Activated T-helper 17 cell treated with anti-CD3 and anti-CD28 coated beads, Interleukin-2, amount 50 U/mL, for 72 hours (primary cell): Measurements from ENCODE around the gene AP1S2. TPM values are rescaled to one million over a fixed set of nuclear protein-coding genes. Genes with fewer than 3 reads are reported as not detected.
A peak's percentile ranks its signal among the peaks of the same experiment; 100 is the strongest.
"Not testable (repeated sequence)": the region's sequence is repeated elsewhere in the genome, so short reads cannot be mapped to it uniquely, and the experiment has no call there.

Experiments used
- ATAC-seq: fragments of 150-1000 bp; cut with Tn5 transposase; replicated peaks from 2 replicates; pipeline ENCODE4 v1.10.0; 2021; ENCODE audit warnings: mild to moderate bottlenecking, moderate library complexity
- H3K27ac Mint-ChIP-seq: one replicate; pipeline ENCODE4 v1.8.0; 2022; ENCODE audit warnings: mixed read lengths
- H3K27me3 Mint-ChIP-seq: one replicate; pipeline ENCODE4 v1.8.0; 2022; ENCODE audit warnings: mixed read lengths
- H3K36me3 Mint-ChIP-seq: one replicate; pipeline ENCODE4 v1.8.0; 2022; ENCODE audit warnings: low read depth, mild to moderate bottlenecking, mixed read lengths
- H3K4me1 Mint-ChIP-seq: one replicate; pipeline ENCODE4 v1.8.0; 2022; ENCODE audit warnings: mixed read lengths
- H3K4me3 Mint-ChIP-seq: one replicate; pipeline ENCODE4 v1.8.0; 2022; ENCODE audit warnings: mild to moderate bottlenecking, mixed read lengths
- H3K9me3 Mint-ChIP-seq: one replicate; pipeline ENCODE4 v1.8.0; 2022; ENCODE audit warnings: mixed read lengths
- total RNA-seq, 2 donors: library from RNA; stranded (reverse); gene quantifications; one replicate each; pipeline ENCODE4 v1.2.3, GENCODE V29; 2022

AP1S2 gene
- 10 to 100 TPM; 20.6 to 25.2 TPM for total RNA-seq

GRCh38 chrX:15854712-15855567 is at the start of gene AP1S2:
AP1S2 (minus strand) TSS chrX:15854813; CDS start chrX:15852524, 2,289 bp downstream.
- Mint-ChIP-seq H3K27ac (peak within 1 kb of the TSS; percentile 93), H3K36me3 (peaks cover 29% of the 10 kb centered on the region), H3K9me3 (no peaks in the 10 kb centered on the region), H3K27me3 (no peaks in the 10 kb centered on the region), H3K4me3 (peak within 1 kb of the TSS; percentile 91), H3K4me1 (peaks cover under 1% of the 10 kb centered on the region)
- ATAC-seq = peak; percentile 98

GRCh38 chrX:15903186-15903681 is 48.6 kb upstream of the AP1S2 start:
- H3K4me3 Mint-ChIP-seq = no peak overlapping the region
- ATAC-seq = peak; percentile 59
- H3K27me3 Mint-ChIP-seq = no peaks in the 10 kb centered on the region
- H3K36me3 Mint-ChIP-seq = no peaks in the 10 kb centered on the region
- no peak overlapping the region for H3K27ac Mint-ChIP-seq
- no peaks in the 10 kb centered on the region for H3K4me1 Mint-ChIP-seq
- H3K9me3 Mint-ChIP-seq = no peaks in the 10 kb centered on the region

- H3K36me3 Mint-ChIP-seq = no peaks in the 10 kb centered on the region
- no peak overlapping the region for H3K4me3 Mint-ChIP-seq
- no peaks in the 10 kb centered on the region for H3K27me3 Mint-ChIP-seq
- H3K4me1 Mint-ChIP-seq = no peaks in the 10 kb centered on the region
- H3K27ac Mint-ChIP-seq = no peak overlapping the region
- no peak for ATAC-seq
- no peaks in the 10 kb centered on the region for H3K9me3 Mint-ChIP-seq
These were observed 40.7 kb upstream of the AP1S2 start for GRCh38 chrX:15895334-15895733.

GRCh38 chrX:15894724-15895123 is 40.1 kb upstream of the AP1S2 start:
- no peak for ATAC-seq
- H3K27ac Mint-ChIP-seq = no peak overlapping the region
- no peaks in the 10 kb centered on the region for H3K9me3 Mint-ChIP-seq
- no peaks in the 10 kb centered on the region for H3K4me1 Mint-ChIP-seq
- H3K27me3 Mint-ChIP-seq = no peaks in the 10 kb centered on the region
- H3K4me3 Mint-ChIP-seq = no peak overlapping the region
- no peaks in the 10 kb centered on the region for H3K36me3 Mint-ChIP-seq

- H3K27ac Mint-ChIP-seq = no peak overlapping the region
- H3K4me1 Mint-ChIP-seq = no peaks in the 10 kb centered on the region
- no peak overlapping the region for H3K4me3 Mint-ChIP-seq
- no peaks in the 10 kb centered on the region for H3K9me3 Mint-ChIP-seq
- no peaks in the 10 kb centered on the region for H3K27me3 Mint-ChIP-seq
- no peaks in the 10 kb centered on the region for H3K36me3 Mint-ChIP-seq
- no peak for ATAC-seq
These were observed 35.9 kb upstream of the AP1S2 start for GRCh38 chrX:15890463-15890862.

GRCh38 chrX:15888062-15888461 is 33.4 kb upstream of the AP1S2 start:
- peaks cover 4% of the 10 kb centered on the region for H3K4me1 Mint-ChIP-seq
- no peaks in the 10 kb centered on the region for H3K27me3 Mint-ChIP-seq
- no peak for ATAC-seq
- H3K4me3 Mint-ChIP-seq = no peak overlapping the region
- no peak overlapping the region for H3K27ac Mint-ChIP-seq
- H3K9me3 Mint-ChIP-seq = no peaks in the 10 kb centered on the region
- no peaks in the 10 kb centered on the region for H3K36me3 Mint-ChIP-seq

- ATAC-seq = no peak
- H3K36me3 Mint-ChIP-seq = no peaks in the 10 kb centered on the region
- H3K27me3 Mint-ChIP-seq = peaks cover 3% of the 10 kb centered on the region
- H3K4me1 Mint-ChIP-seq = peaks cover 4% of the 10 kb centered on the region
- H3K4me3 Mint-ChIP-seq = no peak overlapping the region
- no peaks in the 10 kb centered on the region for H3K9me3 Mint-ChIP-seq
- H3K27ac Mint-ChIP-seq = peak overlapping the region; percentile 60
These were observed 28.9 kb upstream of the AP1S2 start for GRCh38 chrX:15883540-15883863.

GRCh38 chrX:15882704-15883539 is 28.3 kb upstream of the AP1S2 start:
- Mint-ChIP-seq H3K27ac (peak overlapping the region; percentile 60), H3K27me3 (peaks cover 3% of the 10 kb centered on the region), H3K36me3 (no peaks in the 10 kb centered on the region), H3K9me3 (no peaks in the 10 kb centered on the region), H3K4me3 (no peak overlapping the region), H3K4me1 (peaks cover 4% of the 10 kb centered on the region)
- peak; percentile 81 for ATAC-seq

- no peaks in the 10 kb centered on the region for H3K36me3 Mint-ChIP-seq
These were observed 26.8 kb upstream of the AP1S2 start for GRCh38 chrX:15881381-15881897.

GRCh38 chrX:15877914-15878313 is 23.3 kb upstream of the AP1S2 start:
- not testable (repeated sequence) for H3K27me3 Mint-ChIP-seq, H3K4me3 Mint-ChIP-seq, H3K4me1 Mint-ChIP-seq, H3K36me3 Mint-ChIP-seq, H3K27ac Mint-ChIP-seq, H3K9me3 Mint-ChIP-seq
- peak; percentile 75 for ATAC-seq

More at GRCh38 chrX:15881381-15881897, 26.8 kb upstream of the AP1S2 start:
- Mint-ChIP-seq H3K9me3 (no peaks in the 10 kb centered on the region), H3K4me1 (peaks cover 4% of the 10 kb centered on the region), H3K27ac (no peak overlapping the region), H3K27me3 (peaks cover 3% of the 10 kb centered on the region), H3K4me3 (no peak overlapping the region)
- ATAC-seq = no peak

GRCh38 chrX:15877380-15877779 is 22.8 kb upstream of the AP1S2 start:
- Mint-ChIP-seq H3K27me3 (peaks cover 3% of the 10 kb centered on the region), H3K4me3 (no peak overlapping the region), H3K27ac (no peak overlapping the region), H3K4me1 (no peaks in the 10 kb centered on the region), H3K36me3 (no peaks in the 10 kb centered on the region), H3K9me3 (no peaks in the 10 kb centered on the region)
- no peak for ATAC-seq

- no peaks in the 10 kb centered on the region for H3K9me3 Mint-ChIP-seq
- H3K36me3 Mint-ChIP-seq = no peaks in the 10 kb centered on the region
- no peak overlapping the region for H3K27ac Mint-ChIP-seq
- no peak for ATAC-seq
- no peaks in the 10 kb centered on the region for H3K4me1 Mint-ChIP-seq
- H3K4me3 Mint-ChIP-seq = no peak overlapping the region
- no peaks in the 10 kb centered on the region for H3K27me3 Mint-ChIP-seq
These were observed 20.1 kb upstream of the AP1S2 start for GRCh38 chrX:15874672-15875071.

- Mint-ChIP-seq H3K4me3 (no peak overlapping the region), H3K36me3 (no peaks in the 10 kb centered on the region), H3K4me1 (no peaks in the 10 kb centered on the region), H3K27ac (no peak overlapping the region), H3K27me3 (no peaks in the 10 kb centered on the region), H3K9me3 (no peaks in the 10 kb centered on the region)
- no peak for ATAC-seq
These were observed 19.0 kb upstream of the AP1S2 start for GRCh38 chrX:15873566-15873965.

- no peak for ATAC-seq
- H3K27me3 Mint-ChIP-seq = no peaks in the 10 kb centered on the region
- H3K36me3 Mint-ChIP-seq = no peaks in the 10 kb centered on the region
- H3K27ac Mint-ChIP-seq = no peak overlapping the region
- H3K4me3 Mint-ChIP-seq = no peak overlapping the region
- H3K9me3 Mint-ChIP-seq = no peaks in the 10 kb centered on the region
- H3K4me1 Mint-ChIP-seq = no peaks in the 10 kb centered on the region
These were observed 15.7 kb upstream of the AP1S2 start for GRCh38 chrX:15870310-15870709.

- Mint-ChIP-seq H3K27ac (no peak overlapping the region), H3K9me3 (no peaks in the 10 kb centered on the region), H3K36me3 (no peaks in the 10 kb centered on the region), H3K27me3 (no peaks in the 10 kb centered on the region), H3K4me3 (no peak overlapping the region), H3K4me1 (no peaks in the 10 kb centered on the region)
- no peak for ATAC-seq
These were observed 15.1 kb upstream of the AP1S2 start for GRCh38 chrX:15869695-15870094.
